Cardiac fibroblast (primary cell): ENCODE results near the gene P3H4.
A peak's percentile ranks its signal among the peaks of the same experiment; 100 is the strongest.

ENCODE experiments used
- DNase-seq, 2 donors: peaks; one replicate each; pipeline versions ENCODE4 v3.0.0 to v3.0.0-alpha.2; 2010; ENCODE audit warnings: low read depth in 2 of 2
- H3K4me3 ChIP-seq, 2 donors: replicated peaks in 1 of 2; 1 replicate in 1 of 2; 2 replicates in 1 of 2; pipeline ENCODE4 v1.5.1; 2011; ENCODE audit warnings: low read depth in 2 of 2, low read length in 2 of 2, mild to moderate bottlenecking in 2 of 2, moderate library complexity in 1 of 2
- CTCF ChIP-seq: IDR thresholded peaks from one replicate; pipeline ENCODE4 v1.5.1; 2011; ENCODE audit warnings: low read depth, mild to moderate bottlenecking, low read length, inconsistent platforms

P3H4 gene

GRCh38 chr17:41816637-41817320 lies 5.0 kb upstream of the P3H4 start:
- H3K4me3 ChIP-seq: no peak overlapping the region
- TF ChIP-seq CTCF: no peak
- DNase-seq: no peak

GRCh38 chr17:41814195-41814594 lies 2.4 kb upstream of the P3H4 start:
- DNase-seq: peak; percentile 31 to 49
- no peak for TF ChIP-seq CTCF
- peak overlapping the region; percentile 77 to 82 for H3K4me3 ChIP-seq

GRCh38 chr17:41813699-41814124 lies 2.0 kb upstream of the P3H4 start:
- peak overlapping the region; percentile 77 to 82 for H3K4me3 ChIP-seq
- TF ChIP-seq CTCF: no peak
- DNase-seq: no peak

- no peak for TF ChIP-seq CTCF
- H3K4me3 ChIP-seq: peak overlapping the region; percentile 77 to 82
- no peak for DNase-seq
Observed at GRCh38 chr17:41813152-41813680, 1.5 kb upstream of the P3H4 start.

GRCh38 chr17:41812381-41813151 lies 817 bp upstream of the P3H4 start, which contains the start of gene FKBP10:
Gene FKBP10 (plus strand): TSS chr17:41813004. CDS start chr17:41813035, 31 bp downstream.
- no peak for TF ChIP-seq CTCF
- peak within 1 kb of the TSS; percentile 77 to 82 for H3K4me3 ChIP-seq
- DNase-seq: peak; percentile 88

- H3K4me3 ChIP-seq: peak overlapping the region; percentile 77 to 82
- no peak for TF ChIP-seq CTCF
- DNase-seq: no peak
Observed at GRCh38 chr17:41810659-41811548, 845 bp downstream of the P3H4 start.
